Skeletal muscle satellite cell (primary cell): Measurements from ENCODE around the gene SNAP25.

Source experiments
- H3K27me3 ChIP-seq: 2 replicates; pipeline ENCODE4 v1.7.0; 2013; ENCODE audit warnings: low read length; ENCODE audit not compliant: control insufficient read depth, insufficient read depth
- H3K36me3 ChIP-seq: 2 replicates; pipeline ENCODE4 v1.7.0; 2013; ENCODE audit warnings: mild to moderate bottlenecking, control low read depth, low read length; ENCODE audit not compliant: insufficient read depth
- H3K4me1 ChIP-seq: 2 replicates; pipeline ENCODE4 v1.7.0; 2013; ENCODE audit warnings: low read length; ENCODE audit not compliant: control insufficient read depth, insufficient read depth
- H3K4me2 ChIP-seq: 2 replicates; pipeline ENCODE4 v1.7.0; 2013; ENCODE audit warnings: mild to moderate bottlenecking, low read length
- H3K4me3 ChIP-seq: 2 replicates; pipeline ENCODE4 v1.7.0; 2013; ENCODE audit warnings: low read length
- H3K9ac ChIP-seq: 2 replicates; pipeline ENCODE4 v1.7.0; 2013; ENCODE audit warnings: mild to moderate bottlenecking, low read depth, low read length, moderate library complexity
- H3K9me3 ChIP-seq: replicated peaks from 2 replicates; pipeline ENCODE4 v1.7.0; 2013; ENCODE audit warnings: mild to moderate bottlenecking, control low read depth, low read length

SNAP25 gene

DNA sequence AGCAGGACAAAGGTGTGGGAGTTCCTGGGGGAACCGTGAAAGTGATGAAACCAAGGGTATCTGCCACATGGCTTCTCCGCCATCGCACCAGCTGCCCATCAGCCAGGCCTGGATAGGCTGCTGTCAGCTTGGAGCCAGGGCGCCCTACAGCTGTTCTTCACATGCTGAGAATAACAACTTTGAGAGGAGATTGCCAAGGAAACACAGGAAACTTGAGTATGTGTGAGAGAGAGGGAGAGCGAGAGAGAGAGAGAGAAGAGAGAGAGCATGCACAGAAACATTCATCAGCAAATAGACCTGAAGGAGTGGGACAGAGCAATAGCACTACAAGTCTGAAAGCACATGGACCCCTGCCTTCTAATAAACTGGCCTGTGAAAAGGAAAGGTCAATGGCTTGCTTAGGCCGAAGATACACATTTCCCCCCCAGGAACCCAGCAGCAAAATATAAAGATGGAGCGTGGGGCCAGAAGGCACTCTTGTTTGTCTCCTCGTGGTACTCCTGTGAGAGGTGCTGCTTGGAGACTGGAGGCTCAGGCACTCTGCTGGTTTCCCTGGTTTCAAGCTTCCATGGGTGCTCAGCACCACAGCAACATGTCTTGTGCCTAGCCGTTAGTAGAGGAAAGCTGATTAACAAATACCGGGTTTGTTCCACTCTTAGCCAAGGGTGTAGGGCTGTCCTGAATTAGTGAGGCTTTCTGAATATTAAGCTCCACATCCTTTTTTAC, 53.0 kb downstream of the SNAP25 start:
- Histone ChIP-seq H3K4me2 (no peak overlapping the region), H3K9me3 (no peaks in the 10 kb centered on the region), H3K4me3 (no peak overlapping the region), H3K4me1 (no peaks in the 10 kb centered on the region), H3K9ac (no peak overlapping the region), H3K27me3 (peaks cover 30% of the 10 kb centered on the region), H3K36me3 (no peaks in the 10 kb centered on the region)

GRCh38 chr20:10276878-10277580, 58.4 kb downstream of the SNAP25 start:
- Histone ChIP-seq H3K36me3 (no peaks in the 10 kb centered on the region), H3K27me3 (peaks cover 36% of the 10 kb centered on the region), H3K4me3 (no peak overlapping the region), H3K9me3 (no peaks in the 10 kb centered on the region), H3K9ac (no peak overlapping the region), H3K4me1 (no peaks in the 10 kb centered on the region), H3K4me2 (no peak overlapping the region)

DNA sequence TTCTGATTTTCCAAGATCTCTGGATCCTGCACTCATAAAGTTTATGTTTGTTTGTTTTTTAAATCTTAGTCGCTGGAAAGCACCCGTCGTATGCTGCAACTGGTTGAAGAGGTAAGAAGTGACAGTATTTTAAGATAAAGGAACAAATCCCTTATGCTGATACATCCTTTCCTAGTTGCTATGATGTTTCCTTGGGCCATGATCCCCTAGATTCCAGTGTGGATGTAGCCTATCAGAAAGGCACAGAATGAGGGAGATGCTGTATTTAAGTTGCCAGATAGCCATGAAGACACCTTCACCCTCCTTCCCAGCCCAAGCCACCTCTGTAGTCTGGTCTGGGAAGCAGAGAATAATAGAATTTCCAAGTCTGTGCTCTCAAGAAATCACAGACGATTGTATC, 59.0 kb downstream of the SNAP25 start:
- no peak overlapping the region for H3K9ac ChIP-seq
- H3K4me1 ChIP-seq, result peaks cover 2% of the 10 kb centered on the region
- H3K27me3 ChIP-seq, result peaks cover 30% of the 10 kb centered on the region
- H3K36me3 ChIP-seq, result no peaks in the 10 kb centered on the region
- no peak overlapping the region for H3K4me2 ChIP-seq
- H3K9me3 ChIP-seq, result no peaks in the 10 kb centered on the region
- no peak overlapping the region for H3K4me3 ChIP-seq

DNA sequence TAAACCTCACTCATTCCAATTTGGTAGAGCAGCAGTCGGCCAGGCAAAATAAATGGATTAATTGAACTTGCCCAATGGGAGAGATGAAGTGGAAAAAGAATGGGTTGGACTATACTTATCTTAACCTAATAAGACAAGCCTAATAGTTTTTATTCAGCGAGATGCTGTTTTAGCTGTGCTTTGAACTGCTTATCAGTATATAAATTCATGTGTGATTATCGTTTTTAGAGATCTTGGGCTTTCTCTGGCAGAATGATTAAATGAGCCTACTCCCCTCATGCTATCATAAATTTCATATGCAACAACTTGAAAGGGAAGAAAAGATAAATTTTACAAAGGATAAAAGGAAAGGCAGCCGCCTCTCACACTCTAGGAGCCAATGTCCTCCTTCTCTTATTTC, 59.8 kb downstream of the SNAP25 start:
- no peak overlapping the region for H3K4me2 ChIP-seq
- H3K4me3 ChIP-seq, result no peak overlapping the region
- H3K4me1 ChIP-seq, result peaks cover 3% of the 10 kb centered on the region
- no peaks in the 10 kb centered on the region for H3K36me3 ChIP-seq
- H3K9me3 ChIP-seq, result no peaks in the 10 kb centered on the region
- no peak overlapping the region for H3K9ac ChIP-seq
- peaks cover 26% of the 10 kb centered on the region for H3K27me3 ChIP-seq

DNA sequence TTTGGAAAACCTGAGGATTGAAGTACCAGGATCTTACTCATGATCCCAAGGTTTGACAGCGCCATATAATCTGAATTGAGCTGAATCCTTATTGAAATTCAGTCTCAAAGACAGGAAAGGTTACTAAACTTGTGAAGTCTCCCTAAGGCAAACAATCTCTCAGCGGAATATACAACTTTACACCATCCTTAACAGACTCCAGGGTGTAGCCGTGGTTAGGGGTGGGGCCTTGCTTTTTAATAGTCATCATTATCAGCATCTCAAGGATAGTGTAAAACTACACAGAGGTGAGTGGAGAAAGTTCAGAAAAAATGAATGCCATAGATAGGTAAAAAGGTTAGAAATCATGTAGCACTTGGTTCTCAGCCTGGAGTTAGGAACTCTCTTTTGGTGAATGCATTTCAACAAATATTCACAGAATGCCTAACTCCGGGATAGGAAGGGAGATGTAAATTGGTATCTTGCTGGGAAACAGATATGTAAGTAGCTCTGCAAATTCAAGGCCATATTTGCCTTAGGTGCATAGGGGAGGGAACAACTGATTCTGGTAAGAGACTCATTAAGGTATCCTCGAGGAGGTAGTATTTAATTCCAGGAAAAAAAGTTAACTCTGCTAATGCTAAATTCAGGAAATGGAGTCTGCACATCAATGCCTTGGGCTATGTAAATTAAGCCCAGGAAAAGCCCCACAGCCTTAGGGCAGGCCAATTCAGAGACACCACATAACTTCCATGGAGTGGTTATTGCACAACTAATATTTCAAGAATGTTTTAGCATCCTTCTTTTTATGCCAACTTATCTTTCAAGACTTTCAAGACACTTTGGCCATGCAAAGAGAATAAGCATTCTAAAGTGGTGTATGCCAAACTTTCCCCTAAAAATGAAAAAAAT, 61.6 kb downstream of the SNAP25 start:
- H3K4me1 ChIP-seq, result peaks cover 3% of the 10 kb centered on the region
- H3K27me3 ChIP-seq, result peaks cover 18% of the 10 kb centered on the region
- H3K9ac ChIP-seq, result no peak overlapping the region
- no peak overlapping the region for H3K4me3 ChIP-seq
- H3K4me2 ChIP-seq, result no peak overlapping the region
- no peaks in the 10 kb centered on the region for H3K9me3 ChIP-seq
- no peaks in the 10 kb centered on the region for H3K36me3 ChIP-seq

DNA sequence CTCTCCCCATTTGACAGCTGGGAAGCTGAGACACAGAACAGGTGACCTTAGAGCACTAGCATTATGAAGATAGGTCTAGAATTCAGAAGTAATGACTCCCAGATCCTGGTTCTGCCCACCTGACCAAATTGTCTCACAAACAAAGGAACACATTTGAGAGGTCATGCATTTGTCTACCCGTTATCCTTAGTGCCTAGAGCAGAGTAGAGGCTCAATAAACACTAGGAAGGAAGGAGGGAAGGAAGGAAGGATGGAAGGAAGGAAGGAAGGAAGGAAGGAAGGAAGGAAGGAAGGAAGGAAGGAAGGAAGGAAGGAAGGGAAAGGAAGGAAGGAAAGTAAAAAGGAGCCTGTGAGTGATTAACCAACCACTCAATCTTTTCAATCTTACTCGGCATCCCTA, 63.3 kb downstream of the SNAP25 start:
- no peak overlapping the region for H3K4me3 ChIP-seq
- no peaks in the 10 kb centered on the region for H3K36me3 ChIP-seq
- H3K27me3 ChIP-seq, result peaks cover 18% of the 10 kb centered on the region
- H3K9me3 ChIP-seq, result no peaks in the 10 kb centered on the region
- no peak overlapping the region for H3K4me2 ChIP-seq
- no peak overlapping the region for H3K9ac ChIP-seq
- H3K4me1 ChIP-seq, result peaks cover 3% of the 10 kb centered on the region

GRCh38 chr20:10282979-10283456, 64.4 kb downstream of the SNAP25 start:
- H3K9ac ChIP-seq, result no peak overlapping the region
- no peak overlapping the region for H3K4me3 ChIP-seq
- H3K27me3 ChIP-seq, result peaks cover 13% of the 10 kb centered on the region
- no peaks in the 10 kb centered on the region for H3K9me3 ChIP-seq
- H3K4me1 ChIP-seq, result peaks cover 3% of the 10 kb centered on the region
- no peaks in the 10 kb centered on the region for H3K36me3 ChIP-seq
- no peak overlapping the region for H3K4me2 ChIP-seq

DNA sequence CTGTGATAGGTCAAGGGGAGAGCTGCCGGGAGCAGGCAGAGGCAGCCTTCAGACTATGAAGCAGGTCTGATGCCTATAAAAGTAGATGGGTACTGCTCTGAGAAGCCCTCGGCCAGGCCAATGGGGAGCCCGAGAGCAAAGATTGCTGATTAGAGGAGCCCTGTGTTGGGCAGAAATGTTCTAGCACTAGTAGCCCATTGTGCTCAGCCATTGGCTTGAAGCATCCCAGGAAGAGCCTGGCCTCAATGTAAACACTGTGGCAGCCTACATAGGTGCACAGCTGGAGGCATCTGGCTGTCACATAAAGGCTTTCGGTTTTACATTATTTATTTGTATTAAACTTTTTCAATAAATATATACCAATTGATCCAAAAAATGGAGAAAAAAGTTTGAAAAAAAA, 67.7 kb downstream of the SNAP25 start:
- Histone ChIP-seq H3K4me3 (no peak overlapping the region), H3K4me1 (peaks cover 3% of the 10 kb centered on the region)

GRCh38 chr20:10288421-10288820, 69.8 kb downstream of the SNAP25 start:
- Histone ChIP-seq H3K36me3 (no peaks in the 10 kb centered on the region), H3K9ac (no peak overlapping the region), H3K4me3 (no peak overlapping the region), H3K4me2 (no peak overlapping the region), H3K9me3 (no peaks in the 10 kb centered on the region), H3K4me1 (no peaks in the 10 kb centered on the region), H3K27me3 (peaks cover 8% of the 10 kb centered on the region)

More for the DNA sequence above, 67.7 kb downstream of the SNAP25 start:
- no peaks in the 10 kb centered on the region for H3K9me3 ChIP-seq
- H3K27me3 ChIP-seq, result peaks cover 4% of the 10 kb centered on the region
- no peak overlapping the region for H3K9ac ChIP-seq
- H3K36me3 ChIP-seq, result no peaks in the 10 kb centered on the region
- H3K4me2 ChIP-seq, result no peak overlapping the region

DNA sequence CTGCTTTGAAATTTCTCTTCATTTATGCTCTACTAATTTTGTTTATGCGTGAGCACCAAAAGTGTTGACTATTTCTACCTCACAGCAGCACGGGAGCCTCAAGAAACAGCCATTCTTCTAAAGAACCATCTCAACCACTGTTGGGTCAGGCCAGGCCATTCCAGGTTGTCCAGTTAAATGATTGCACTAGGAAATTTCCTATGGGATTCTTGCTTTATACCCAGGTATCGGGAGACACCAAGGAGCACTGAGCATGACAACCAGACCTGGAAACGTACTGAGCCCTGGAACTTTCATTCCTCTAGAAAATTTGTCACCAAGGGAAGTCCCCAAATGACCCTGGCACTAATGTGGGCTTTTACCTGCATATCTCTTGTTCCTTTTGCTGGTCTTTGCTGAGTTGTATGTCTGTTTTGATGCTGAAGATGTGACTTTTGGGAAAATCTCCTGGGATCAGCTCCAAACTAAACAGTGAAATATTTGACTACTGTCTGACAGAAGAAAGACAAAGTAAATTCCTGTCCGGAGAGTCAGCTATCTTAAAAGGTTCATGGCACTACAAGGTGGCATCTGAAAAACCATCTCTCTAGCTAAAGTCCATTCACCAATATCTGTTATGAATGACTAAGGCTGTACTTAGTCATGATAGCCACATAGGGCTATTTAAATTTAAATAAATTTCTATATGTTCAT, 70.5 kb downstream of the SNAP25 start:
- H3K27me3 ChIP-seq, result peaks cover 9% of the 10 kb centered on the region
- no peaks in the 10 kb centered on the region for H3K9me3 ChIP-seq
- no peaks in the 10 kb centered on the region for H3K36me3 ChIP-seq
- no peaks in the 10 kb centered on the region for H3K4me1 ChIP-seq
- H3K9ac ChIP-seq, result no peak overlapping the region
- H3K4me3 ChIP-seq, result no peak overlapping the region
- H3K4me2 ChIP-seq, result no peak overlapping the region
